Heart right ventricle (tissue), 16 donors: Measurements from ENCODE around the gene ATXN2. TPM values are rescaled to one million over a fixed set of nuclear protein-coding genes. Genes with fewer than 3 reads are reported as not detected.

Experiments used
- ATAC-seq, 8 donors: fragments of 200-7000 bp; cut with Tn5 transposase; one replicate each; pipeline ENCODE4 v1.9.1; 2020; ENCODE audit warnings: mild to moderate bottlenecking in 8 of 8, moderate library complexity in 8 of 8, moderate number of reproducible peaks in 1 of 8
- DNase-seq, 2 donors: peaks; one replicate each; pipeline ENCODE4 v3.0.0-alpha.2; 2020
- H3K27ac ChIP-seq, 10 donors: fragments of 200-600 bp; sonication (generic) in 2 of 10; one replicate each; pipeline versions ENCODE4 v1.5.0 to v1.8.0; 2020 to 2022; ENCODE audit warnings: mild to moderate bottlenecking in 3 of 10
- H3K27me3 ChIP-seq, 7 donors: fragments of 200-600 bp; one replicate each; pipeline ENCODE4 v1.8.0; 2021 to 2022; ENCODE audit warnings: mild to moderate bottlenecking in 2 of 7
- H3K36me3 ChIP-seq, 9 donors: fragments of 200-600 bp; sonication (generic) in 1 of 9; one replicate each; pipeline versions ENCODE4 v1.5.0 to v1.8.0; 2020 to 2022; ENCODE audit warnings: mild to moderate bottlenecking in 2 of 9
- H3K4me1 ChIP-seq, 9 donors: fragments of 200-600 bp; sonication (generic) in 1 of 9; one replicate each; pipeline versions ENCODE4 v1.5.0 to v1.8.0; 2020 to 2022; ENCODE audit warnings: mild to moderate bottlenecking in 4 of 9
- H3K4me3 ChIP-seq, 10 donors: fragments of 200-600 bp; sonication (generic) in 2 of 10; one replicate each; pipeline versions ENCODE4 v1.5.0 to v1.8.0; 2020 to 2022; ENCODE audit warnings: mild to moderate bottlenecking in 7 of 10, moderate library complexity in 2 of 10
- H3K9me3 ChIP-seq, 11 donors: fragments of 200-600 bp in 10 of 11; sonication (generic) in 2 of 11; one replicate each; pipeline versions ENCODE4 v1.5.0 to v1.8.0; 2013 to 2022; ENCODE audit warnings: mild to moderate bottlenecking in 2 of 11, control low read depth in 1 of 11, moderate library complexity in 1 of 11
- WGBS, 2 donors: extraction: QIAGEN DNeasy Blood & Tissue Kit; methylation state at CpG; one replicate each; pipeline ENCODE4 v1.1.7; 2013; ENCODE audit warnings: inconsistent platforms in 1 of 2; 5-methylcytosine and 5-hydroxymethylcytosine counted together
- intact Hi-C, 10 donors: fragments of 100-400 bp; cut with DNase I; formaldehyde crosslinking; loops; one replicate each; pipeline versions ENCODE4 v1.11.1 to v1.14.2; 2022
- polyA plus RNA-seq, 2 donors: library from polyadenylated mRNA; stranded (reverse); fragments of 200-250 nt; gene quantifications; one replicate each; pipeline ENCODE4 v1.2.3, GENCODE V29; 2013
- total RNA-seq, 10 donors: library from RNA; stranded (reverse); fragmentation: NEBNext Ultra II Directional in 3 of 10; extraction: Animal tissue kit (Norgen Biotek cat#: 25700) in 3 of 10; gene quantifications; one replicate each; pipeline versions ENCODE4 v1.2.1 to v1.2.4, GENCODE V29; 2021 to 2023
- TF ChIP-seq, protein P1 (sequence below), 9 donors: fragments of 200-600 bp; sonication (generic) in 2 of 9; IDR thresholded peaks; one replicate each; pipeline versions ENCODE4 v1.5.0 to v1.8.0; 2021 to 2022; ENCODE audit warnings: antibody characterized with exemption in 9 of 9, mild to moderate bottlenecking in 5 of 9, moderate library complexity in 1 of 9
- donor health status: Arrhythmogenic right ventricular cardiomyopathy.
- donor health status: ischemic (EF 13 %, LVEDD 7.1; RV severe dilation, severe dysfunction).
- donor health status: healthy with polysubstance abuse.
- donor health status: DM: no; HTN: yes; CAD: no.
- donor health status: DM: no; HTN: no; CAD: no.
- donor health status: ischemic (EF 25% LVEDD 6.9; RV normal size, moderate dysfunction).
- donor health status: ischemic (EF 25% LVEDD 5.7; RV mildly dilated, moderate dysfunction).
- donor health status: healthy.
- donor health status: DM: yes; HTN: yes; CAD: no.
- donor health status: Ischemic cardiomyopathy.
- donor health status: ischemic (EF 35%, LVEDD 5.7; RV mildly dilated, moderate dysfunction).
- donor health status: nonischemic (EF 11% LVEDD 7.7; RV severe dilation, severe dysfunction).
- donor health status: DM: yes; HTN: yes; CAD: no.
- donor health status: PGD.
- donor health status: ischemic (EF 29% LVEDD 5.4; RV normal size, mild dysfunction).
- donor health status: nonischemic (EF 23%, LVEDD 6.1; RV moderate dilation, normal function).

ATXN2 gene
- total and polyA plus RNA-seq, 12 donors: 18.8 to 69.9 (median 55.0) TPM

DNA sequence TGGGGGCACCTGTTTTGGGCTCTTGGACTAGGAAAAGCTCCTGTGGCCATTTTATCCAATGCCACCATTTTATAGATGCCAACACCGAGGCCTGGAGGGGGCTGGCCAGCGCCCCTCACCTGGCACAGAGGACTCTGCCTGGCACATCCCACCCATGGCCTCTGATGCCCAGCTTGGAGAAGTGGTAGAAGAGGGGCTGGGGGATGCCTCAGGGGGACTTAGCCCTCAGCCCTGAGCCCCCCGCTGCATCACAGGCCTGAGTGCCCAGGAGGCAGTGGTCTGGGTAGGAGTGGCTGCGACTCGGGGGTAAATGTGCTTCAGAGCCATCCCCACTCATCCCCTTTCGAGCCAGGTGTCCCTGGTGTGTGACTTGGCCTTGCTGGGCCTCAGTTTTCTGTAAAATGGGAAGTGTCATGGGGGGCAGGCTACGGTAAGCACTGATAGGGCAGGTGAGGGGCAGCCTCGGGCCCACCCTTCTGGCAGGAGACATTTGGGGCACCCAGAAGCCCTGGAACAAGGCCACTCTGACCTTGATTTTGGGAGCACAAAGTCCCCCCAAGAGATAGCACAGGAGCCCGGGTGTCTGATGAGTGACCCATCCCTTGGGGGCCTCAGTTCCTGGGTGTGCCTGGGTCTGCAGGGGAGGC is 170.9 kb downstream of the ATXN2 start:
- DNase-seq: no peak
- TF ChIP-seq, protein P1, sequence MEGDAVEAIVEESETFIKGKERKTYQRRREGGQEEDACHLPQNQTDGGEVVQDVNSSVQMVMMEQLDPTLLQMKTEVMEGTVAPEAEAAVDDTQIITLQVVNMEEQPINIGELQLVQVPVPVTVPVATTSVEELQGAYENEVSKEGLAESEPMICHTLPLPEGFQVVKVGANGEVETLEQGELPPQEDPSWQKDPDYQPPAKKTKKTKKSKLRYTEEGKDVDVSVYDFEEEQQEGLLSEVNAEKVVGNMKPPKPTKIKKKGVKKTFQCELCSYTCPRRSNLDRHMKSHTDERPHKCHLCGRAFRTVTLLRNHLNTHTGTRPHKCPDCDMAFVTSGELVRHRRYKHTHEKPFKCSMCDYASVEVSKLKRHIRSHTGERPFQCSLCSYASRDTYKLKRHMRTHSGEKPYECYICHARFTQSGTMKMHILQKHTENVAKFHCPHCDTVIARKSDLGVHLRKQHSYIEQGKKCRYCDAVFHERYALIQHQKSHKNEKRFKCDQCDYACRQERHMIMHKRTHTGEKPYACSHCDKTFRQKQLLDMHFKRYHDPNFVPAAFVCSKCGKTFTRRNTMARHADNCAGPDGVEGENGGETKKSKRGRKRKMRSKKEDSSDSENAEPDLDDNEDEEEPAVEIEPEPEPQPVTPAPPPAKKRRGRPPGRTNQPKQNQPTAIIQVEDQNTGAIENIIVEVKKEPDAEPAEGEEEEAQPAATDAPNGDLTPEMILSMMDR (IDR thresholded peaks at IDR 0.05): no peak
- H3K9me3 ChIP-seq: no peaks in the 10 kb centered on the region
- H3K4me3 ChIP-seq: peak overlapping the region in 1 of 10 donors; percentile 18
- intact Hi-C loops: no loop called here
- no peaks in the 10 kb centered on the region for H3K27me3 ChIP-seq
- peak overlapping the region; percentile 56 to 93 (median 90) for H3K27ac ChIP-seq
- ATAC-seq: no peak
- H3K4me1 ChIP-seq: peaks cover 61 to 100% (median 99%) of the 10 kb centered on the region in 9 donors
- peaks cover 0 to 27% (median 0%) of the 10 kb centered on the region in 9 donors for H3K36me3 ChIP-seq
- WGBS, 2 donors: 78 to 82% methylated on average over 9 of the region's 9 CpGs

DNA sequence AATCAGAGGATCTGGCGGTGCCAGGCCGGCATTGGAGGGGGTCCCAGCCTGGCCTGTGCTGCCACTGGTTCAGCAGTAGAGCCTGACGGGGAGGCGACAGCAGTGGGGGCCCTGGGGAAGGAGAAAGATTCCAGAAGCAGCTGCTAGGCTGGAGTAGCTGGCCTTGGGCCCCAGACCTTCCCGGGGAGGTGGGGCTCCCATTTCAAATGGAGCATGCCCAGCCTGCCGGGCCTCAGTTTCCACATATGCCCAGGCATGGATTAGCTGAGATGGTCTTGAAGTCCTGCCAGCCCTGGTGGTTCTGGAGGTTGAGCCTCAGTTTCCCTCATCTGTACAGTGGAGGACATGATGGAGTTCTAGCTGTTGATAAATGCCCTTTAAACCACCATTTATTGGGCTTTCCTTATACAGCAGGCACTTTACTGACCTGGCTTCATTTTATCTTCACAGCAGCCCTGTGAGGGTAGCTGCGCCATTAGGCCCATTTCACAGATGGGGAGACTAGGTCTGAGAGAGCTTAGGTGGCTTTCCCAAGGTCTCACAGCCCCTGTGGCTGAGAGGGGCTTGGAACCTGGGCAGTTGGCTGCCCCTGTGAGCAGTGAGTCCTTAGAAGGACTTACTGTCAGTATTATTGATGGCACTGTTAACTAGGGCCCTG is 171.6 kb downstream of the ATXN2 start:
- TF ChIP-seq, protein P1 (IDR thresholded peaks at IDR 0.05): no peak
- WGBS, 2 donors: 75 to 88% methylated on average over 7 of the region's 7 CpGs
- H3K9me3 ChIP-seq: no peaks in the 10 kb centered on the region
- H3K27me3 ChIP-seq: no peaks in the 10 kb centered on the region
- peaks cover 61 to 100% (median 95%) of the 10 kb centered on the region in 9 donors for H3K4me1 ChIP-seq
- DNase-seq (no peak), ATAC-seq (no peak)
- H3K27ac ChIP-seq: peak overlapping the region in 9 of 10 donors; percentile 70 to 93 (median 90)
- no peak overlapping the region for H3K4me3 ChIP-seq
- peaks cover 0 to 30% (median 0%) of the 10 kb centered on the region in 9 donors for H3K36me3 ChIP-seq
- intact Hi-C loops: no loop called here

DNA sequence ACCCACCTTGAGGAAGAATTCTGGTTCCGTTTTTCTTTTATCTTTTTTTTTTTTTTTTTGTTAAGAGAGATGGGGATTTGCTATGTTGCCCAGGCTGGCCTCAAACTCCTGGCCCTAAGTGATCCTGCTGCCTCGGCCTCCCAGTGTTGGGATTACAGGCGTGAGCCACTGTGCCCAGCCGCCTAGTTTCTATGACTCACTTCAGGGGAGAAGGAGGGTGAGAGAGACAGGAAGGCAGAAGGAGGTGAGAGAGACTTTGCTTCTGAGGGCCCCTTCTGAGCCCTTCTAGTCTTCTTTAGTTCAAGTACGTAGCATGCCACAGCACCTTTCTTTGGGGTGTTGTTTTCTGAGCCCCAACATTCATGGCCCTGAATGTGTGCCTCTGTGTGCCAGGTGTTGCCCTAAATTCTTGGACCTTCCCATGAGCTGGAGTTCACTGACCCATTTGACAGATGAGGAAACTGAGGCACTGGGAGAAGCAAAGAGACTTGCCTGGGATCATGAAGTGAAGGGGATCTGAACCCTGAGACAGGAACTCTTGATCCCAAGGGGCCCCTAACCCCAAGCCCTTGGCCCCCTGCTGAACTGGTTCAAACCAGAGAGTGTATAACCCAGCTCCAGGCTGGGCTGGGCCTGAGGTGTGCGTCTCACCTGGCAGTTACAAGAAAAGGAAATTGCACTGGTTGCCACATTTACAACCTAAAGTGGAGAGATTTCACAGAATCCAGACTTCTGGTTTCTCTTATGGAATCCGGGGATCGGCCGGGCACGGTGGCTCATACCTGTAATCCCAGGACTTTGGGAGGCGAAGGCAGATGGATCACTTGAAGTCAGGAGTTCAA is 172.6 kb downstream of the ATXN2 start:
- TF ChIP-seq, protein P1 (IDR thresholded peaks at IDR 0.05): no peak
- WGBS, 2 donors: 86 to 91% methylated on average over 11 of the region's 11 CpGs
- peaks cover 0 to 38% (median 0%) of the 10 kb centered on the region in 9 donors for H3K36me3 ChIP-seq
- no peak overlapping the region for H3K4me3 ChIP-seq
- H3K9me3 ChIP-seq: no peaks in the 10 kb centered on the region
- intact Hi-C loops: no loop called here
- peak overlapping the region in 9 of 10 donors; percentile 86 to 93 (median 90) for H3K27ac ChIP-seq
- ATAC-seq: no peak
- no peak for DNase-seq
- H3K4me1 ChIP-seq: peaks cover 53 to 100% (median 93%) of the 10 kb centered on the region in 9 donors
- no peaks in the 10 kb centered on the region for H3K27me3 ChIP-seq

DNA sequence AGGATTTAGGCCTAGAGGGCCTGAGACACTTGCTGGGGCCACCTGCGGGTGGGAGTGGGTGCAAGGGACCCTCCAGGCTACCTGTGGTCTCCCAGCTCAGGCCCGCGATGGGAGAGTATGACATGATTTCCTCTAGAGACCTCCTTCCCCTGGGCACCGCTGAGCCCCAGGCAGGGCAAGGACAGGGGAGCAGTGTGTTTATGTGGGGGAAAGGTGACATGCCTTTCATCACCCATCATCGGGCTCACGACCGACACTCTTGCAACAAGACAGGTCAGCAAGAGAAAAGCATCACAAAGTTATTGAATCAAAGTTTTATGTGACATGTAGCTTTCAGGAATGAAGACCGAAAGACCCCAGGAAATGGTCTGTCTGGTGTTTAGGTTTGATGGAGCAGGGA is 173.5 kb downstream of the ATXN2 start:
- Histone ChIP-seq H3K27ac (peak overlapping the region; percentile 51 to 93 (median 90)), H3K9me3 (no peaks in the 10 kb centered on the region), H3K4me1 (peaks cover 52 to 99% (median 84%) of the 10 kb centered on the region in 9 donors), H3K36me3 (peaks cover 0 to 47% (median 5%) of the 10 kb centered on the region in 9 donors), H3K27me3 (no peaks in the 10 kb centered on the region), H3K4me3 (peak overlapping the region in 2 of 10 donors; percentile 15 to 18)
- TF ChIP-seq, protein P1 (IDR thresholded peaks at IDR 0.05): no peak
- no peak for DNase-seq
- ATAC-seq: peak in 7 of 8 donors; percentile 24 to 71 (median 58)
- intact Hi-C loops: loop anchor here in 2 of 10 donors (2.0 kb wide), 1 partner anchor 15 kb away; no protein-coding TSS in a partner anchor
- WGBS, 2 donors: 32 to 35% methylated on average over 8 of the region's 8 CpGs
